ENCODE data around the gene MCEE. TPM values are rescaled to one million over a fixed set of nuclear protein-coding genes. Genes with fewer than 3 reads are reported as not detected.

Gene MCEE
- total RNA-seq, 4 donors from 2014 or later: 19.0 to 45.2 (median 33.3) TPM

DNA sequence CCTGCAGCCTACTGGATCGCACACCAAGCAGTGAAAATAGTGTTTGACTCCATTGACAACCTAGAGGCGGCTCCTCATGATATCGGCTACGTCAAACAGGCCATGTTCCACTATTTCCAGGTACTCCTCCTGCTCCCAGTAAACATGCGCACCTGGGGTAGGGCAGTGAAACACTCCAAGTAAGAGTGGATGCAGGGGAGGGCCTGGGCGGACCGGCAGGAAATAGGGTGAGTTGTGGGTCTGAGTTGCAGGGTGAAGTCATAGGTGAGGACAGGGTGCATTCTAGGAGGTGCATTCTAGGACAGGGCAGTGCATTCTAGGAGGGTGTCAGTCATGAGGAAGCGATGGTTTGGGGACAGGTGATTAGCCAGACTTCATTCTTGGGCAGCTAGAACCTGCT, 56.6 kb downstream of the MCEE start:
- 89 to 97% methylated on average over 8 of the region's 8 CpGs for WGBS, 2 donors
- DNase-seq (ENCODE audit: low spot score in 2 of 2): peak in 1 of 2 donors; percentile 60
- no peak for TF ChIP-seq POLR2A (IDR thresholded peaks at IDR 0.05)
- no peak for TF ChIP-seq CTCF (IDR thresholded peaks at IDR 0.05)
- intact Hi-C loops (cut with DNase I; ENCODE audit: low total_unique reads): no loop called here
- H3K4me3 ChIP-seq (ENCODE audit: low read depth, poor library complexity, severe bottlenecking): no peak overlapping the region

DNA sequence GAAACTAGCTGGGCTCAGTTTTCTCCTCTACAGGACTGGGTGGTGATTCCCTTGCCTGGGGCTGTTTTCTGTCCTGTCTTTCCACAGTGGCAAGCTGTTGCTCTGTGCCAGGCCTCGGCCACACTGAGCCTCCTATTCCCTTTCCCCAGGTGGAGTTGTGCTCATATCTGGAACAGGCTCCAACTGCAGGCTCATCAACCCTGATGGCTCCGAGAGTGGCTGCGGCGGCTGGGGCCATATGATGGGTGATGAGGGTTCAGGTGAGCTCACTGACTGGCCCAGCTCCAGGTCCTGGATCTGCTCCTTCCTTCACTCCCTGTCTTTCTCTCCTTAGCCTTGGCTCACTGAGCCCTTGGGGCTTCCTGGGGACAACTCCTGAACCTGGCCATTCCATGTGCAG, 57.5 kb downstream of the MCEE start:
- DNase-seq (ENCODE audit: low spot score in 2 of 2): no peak
- whole genome bisulfite sequencing, 2 donors: 48 to 49% methylated on average over 4 of the region's 4 CpGs
- no peak overlapping the region for H3K4me3 ChIP-seq (ENCODE audit: low read depth, poor library complexity, severe bottlenecking)
- TF ChIP-seq CTCF (IDR thresholded peaks at IDR 0.05) (no peak), POLR2A (IDR thresholded peaks at IDR 0.05) (no peak)
- intact Hi-C loops (cut with DNase I; ENCODE audit: low total_unique reads): no loop called here

GRCh38 chr2:71071681-71072398, 58.2 kb downstream of the MCEE start:
- no peak overlapping the region for H3K4me3 ChIP-seq (ENCODE audit: low read depth, poor library complexity, severe bottlenecking)
- 33 to 49% methylated on average over 14 of the region's 14 CpGs for WGBS, 2 donors

GRCh38 chr2:71070294-71071093, 59.5 kb downstream of the MCEE start:
- WGBS, 2 donors: 20 to 26% methylated on average over 10 of the region's 10 CpGs
- intact Hi-C loops (cut with DNase I; ENCODE audit: low total_unique reads): no loop called here
- TF ChIP-seq POLR2A (IDR thresholded peaks at IDR 0.05) (no peak), CTCF (IDR thresholded peaks at IDR 0.05) (no peak)
- H3K4me3 ChIP-seq (ENCODE audit: low read depth, poor library complexity, severe bottlenecking): no peak overlapping the region
- DNase-seq (ENCODE audit: low spot score in 2 of 2): peak; percentile 41 to 89

More at GRCh38 chr2:71071681-71072398, 58.2 kb downstream of the MCEE start:
- DNase-seq (ENCODE audit: low spot score in 2 of 2): peak; percentile 41 to 80
- intact Hi-C loops (cut with DNase I; ENCODE audit: low total_unique reads): no loop called here
- TF ChIP-seq CTCF (IDR thresholded peaks at IDR 0.05) (no peak), POLR2A (IDR thresholded peaks at IDR 0.05) (no peak)

DNA sequence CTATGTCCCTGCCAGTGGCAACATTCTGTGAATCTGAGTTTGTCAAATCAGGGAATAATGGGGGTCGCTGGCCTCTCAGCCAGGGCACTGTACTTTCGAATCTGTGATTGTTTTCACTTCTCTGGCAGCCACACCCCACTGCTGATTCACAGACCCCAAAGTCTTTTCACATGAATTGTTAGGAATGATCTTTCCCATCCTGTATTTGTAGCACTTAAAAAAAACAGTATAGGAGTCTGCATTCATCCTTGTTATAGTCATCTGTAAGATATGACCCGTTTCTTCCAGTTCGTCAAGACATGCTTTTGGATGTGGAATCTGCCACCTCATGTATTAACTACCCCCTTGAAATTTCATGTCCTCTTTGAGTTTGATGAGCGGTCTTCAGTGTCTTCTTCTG, 60.7 kb downstream of the MCEE start:
- intact Hi-C loops (cut with DNase I; ENCODE audit: low total_unique reads): no loop called here
- no peak for TF ChIP-seq CTCF (IDR thresholded peaks at IDR 0.05)
- TF ChIP-seq POLR2A (IDR thresholded peaks at IDR 0.05): no peak
- DNase-seq (ENCODE audit: low spot score in 2 of 2): no peak
- 33% methylated on average over 5 of the region's 5 CpGs for WGBS, 2 donors
- H3K4me3 ChIP-seq (ENCODE audit: low read depth, poor library complexity, severe bottlenecking): peak overlapping the region; percentile 56

Measured in lower leg skin (tissue), 4 donors.